ENCODE results near the gene LCK.

- TF ChIP-seq, protein P1, sequence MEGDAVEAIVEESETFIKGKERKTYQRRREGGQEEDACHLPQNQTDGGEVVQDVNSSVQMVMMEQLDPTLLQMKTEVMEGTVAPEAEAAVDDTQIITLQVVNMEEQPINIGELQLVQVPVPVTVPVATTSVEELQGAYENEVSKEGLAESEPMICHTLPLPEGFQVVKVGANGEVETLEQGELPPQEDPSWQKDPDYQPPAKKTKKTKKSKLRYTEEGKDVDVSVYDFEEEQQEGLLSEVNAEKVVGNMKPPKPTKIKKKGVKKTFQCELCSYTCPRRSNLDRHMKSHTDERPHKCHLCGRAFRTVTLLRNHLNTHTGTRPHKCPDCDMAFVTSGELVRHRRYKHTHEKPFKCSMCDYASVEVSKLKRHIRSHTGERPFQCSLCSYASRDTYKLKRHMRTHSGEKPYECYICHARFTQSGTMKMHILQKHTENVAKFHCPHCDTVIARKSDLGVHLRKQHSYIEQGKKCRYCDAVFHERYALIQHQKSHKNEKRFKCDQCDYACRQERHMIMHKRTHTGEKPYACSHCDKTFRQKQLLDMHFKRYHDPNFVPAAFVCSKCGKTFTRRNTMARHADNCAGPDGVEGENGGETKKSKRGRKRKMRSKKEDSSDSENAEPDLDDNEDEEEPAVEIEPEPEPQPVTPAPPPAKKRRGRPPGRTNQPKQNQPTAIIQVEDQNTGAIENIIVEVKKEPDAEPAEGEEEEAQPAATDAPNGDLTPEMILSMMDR (IDR thresholded peaks at IDR 0.05) = no peak
- TF ChIP-seq ZFX (IDR thresholded peaks at IDR 0.05; ENCODE audit: borderline replicate concordance) = no peak
Observed at GRCh38 chr1:32329931-32330466, 78.9 kb downstream of the LCK start.

All from 22Rv1 (cell line).